Measurements from ENCODE around the gene RBP2. TPM values are rescaled to one million over a fixed set of nuclear protein-coding genes. Genes with fewer than 3 reads are reported as not detected.

Gene RBP2
- total RNA-seq, 1 donor from 2014 or later: 3.1 TPM

DNA sequence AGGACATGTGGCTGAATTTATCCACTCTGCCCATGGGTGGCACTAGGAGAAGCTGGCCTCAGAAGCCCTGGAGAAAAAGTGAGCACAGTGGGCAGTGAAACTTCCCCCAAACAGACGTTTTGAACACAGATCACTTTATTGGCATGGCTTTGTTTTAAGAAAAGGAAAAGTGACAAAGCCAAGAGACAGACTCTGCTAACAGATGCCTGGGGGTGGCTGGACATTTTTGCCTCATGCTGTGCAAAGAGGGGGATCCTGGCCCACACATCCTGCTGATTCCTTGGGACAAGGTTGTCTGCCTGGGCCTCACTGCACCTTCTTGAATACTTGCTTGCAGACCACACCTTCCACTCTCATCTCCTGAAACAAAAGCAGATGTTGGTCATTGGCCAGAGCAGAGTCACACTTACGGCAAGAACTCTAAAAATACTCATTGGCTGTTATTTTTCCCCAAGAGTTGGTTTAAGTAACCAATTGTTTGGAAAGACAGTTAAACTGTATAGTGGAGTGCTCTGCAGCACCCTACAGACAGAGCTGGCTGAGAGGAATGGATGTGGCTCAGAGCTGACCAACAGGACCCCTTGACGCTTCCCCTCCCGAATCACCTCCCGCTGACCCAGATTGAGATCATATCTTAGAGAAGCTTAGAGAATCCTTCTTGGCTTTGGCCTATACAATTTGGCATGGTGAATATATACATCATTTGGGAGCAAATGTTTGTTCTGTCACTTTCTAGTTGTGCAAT, 41.2 kb upstream of the RBP2 start:
- Histone ChIP-seq H3K27me3 (ENCODE audit: low read depth) (no peaks in the 10 kb centered on the region), H3K27ac (no peak overlapping the region), H3K9me3 (no peaks in the 10 kb centered on the region), H3K36me3 (no peaks in the 10 kb centered on the region), H3K4me3 (no peak overlapping the region), H3K4me1 (no peaks in the 10 kb centered on the region)
- TF ChIP-seq, protein P1, sequence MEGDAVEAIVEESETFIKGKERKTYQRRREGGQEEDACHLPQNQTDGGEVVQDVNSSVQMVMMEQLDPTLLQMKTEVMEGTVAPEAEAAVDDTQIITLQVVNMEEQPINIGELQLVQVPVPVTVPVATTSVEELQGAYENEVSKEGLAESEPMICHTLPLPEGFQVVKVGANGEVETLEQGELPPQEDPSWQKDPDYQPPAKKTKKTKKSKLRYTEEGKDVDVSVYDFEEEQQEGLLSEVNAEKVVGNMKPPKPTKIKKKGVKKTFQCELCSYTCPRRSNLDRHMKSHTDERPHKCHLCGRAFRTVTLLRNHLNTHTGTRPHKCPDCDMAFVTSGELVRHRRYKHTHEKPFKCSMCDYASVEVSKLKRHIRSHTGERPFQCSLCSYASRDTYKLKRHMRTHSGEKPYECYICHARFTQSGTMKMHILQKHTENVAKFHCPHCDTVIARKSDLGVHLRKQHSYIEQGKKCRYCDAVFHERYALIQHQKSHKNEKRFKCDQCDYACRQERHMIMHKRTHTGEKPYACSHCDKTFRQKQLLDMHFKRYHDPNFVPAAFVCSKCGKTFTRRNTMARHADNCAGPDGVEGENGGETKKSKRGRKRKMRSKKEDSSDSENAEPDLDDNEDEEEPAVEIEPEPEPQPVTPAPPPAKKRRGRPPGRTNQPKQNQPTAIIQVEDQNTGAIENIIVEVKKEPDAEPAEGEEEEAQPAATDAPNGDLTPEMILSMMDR (IDR thresholded peaks at IDR 0.05): no peak
- intact Hi-C loops (cut with DNase I): no loop called here
- DNase-seq: no peak
- ATAC-seq: no peak

DNA sequence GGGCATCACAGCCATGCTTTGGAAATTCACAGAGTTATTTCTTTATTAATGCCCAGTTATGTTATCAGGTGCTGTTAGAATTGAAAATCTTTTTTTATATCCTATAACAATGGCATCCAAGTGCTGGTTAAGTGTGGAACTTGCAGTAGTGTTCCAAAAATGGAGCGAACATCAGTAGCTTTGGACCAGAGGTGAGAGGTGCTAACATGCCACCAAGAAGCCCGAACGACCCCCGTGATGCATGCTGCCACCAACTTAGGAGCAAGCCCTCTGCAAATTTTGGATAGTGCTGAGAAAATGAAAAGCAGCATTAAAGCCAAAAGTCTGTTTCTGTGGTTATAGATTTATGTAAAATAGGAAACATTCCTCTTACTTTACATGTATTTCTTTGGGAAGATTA, 38.4 kb upstream of the RBP2 start:
- Histone ChIP-seq H3K27me3 (ENCODE audit: low read depth) (no peaks in the 10 kb centered on the region), H3K27ac (no peak overlapping the region), H3K36me3 (no peaks in the 10 kb centered on the region), H3K4me3 (no peak overlapping the region), H3K4me1 (no peaks in the 10 kb centered on the region), H3K9me3 (no peaks in the 10 kb centered on the region)
- no peak for DNase-seq
- ATAC-seq: no peak
- TF ChIP-seq, protein P1 (IDR thresholded peaks at IDR 0.05): no peak
- intact Hi-C loops (cut with DNase I): no loop called here

DNA sequence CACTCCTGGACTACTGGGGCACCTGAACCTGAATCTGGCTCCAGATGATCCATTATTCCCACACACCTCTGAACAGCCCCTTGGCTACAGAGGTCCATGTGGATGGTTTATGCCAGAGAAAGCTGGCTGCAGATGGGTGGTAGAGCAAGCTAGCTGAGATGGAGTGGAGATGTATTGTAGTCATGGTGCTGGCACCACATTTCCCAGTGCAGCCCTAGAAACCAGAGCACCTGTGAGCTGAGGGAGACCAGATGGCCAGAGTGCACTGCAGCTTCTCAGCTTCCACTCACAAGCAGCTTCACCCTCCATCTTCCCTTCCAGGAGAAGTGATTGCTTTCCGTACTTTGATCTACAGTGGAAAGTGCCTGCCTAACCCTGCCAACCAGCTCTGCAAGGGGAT, 33.3 kb upstream of the RBP2 start:
- Histone ChIP-seq H3K36me3 (no peaks in the 10 kb centered on the region), H3K9me3 (no peaks in the 10 kb centered on the region), H3K27me3 (ENCODE audit: low read depth) (no peaks in the 10 kb centered on the region), H3K4me3 (no peak overlapping the region), H3K4me1 (no peaks in the 10 kb centered on the region), H3K27ac (no peak overlapping the region)
- ATAC-seq: no peak
- TF ChIP-seq, protein P1 (IDR thresholded peaks at IDR 0.05): no peak
- intact Hi-C loops (cut with DNase I): no loop called here
- DNase-seq: no peak

DNA sequence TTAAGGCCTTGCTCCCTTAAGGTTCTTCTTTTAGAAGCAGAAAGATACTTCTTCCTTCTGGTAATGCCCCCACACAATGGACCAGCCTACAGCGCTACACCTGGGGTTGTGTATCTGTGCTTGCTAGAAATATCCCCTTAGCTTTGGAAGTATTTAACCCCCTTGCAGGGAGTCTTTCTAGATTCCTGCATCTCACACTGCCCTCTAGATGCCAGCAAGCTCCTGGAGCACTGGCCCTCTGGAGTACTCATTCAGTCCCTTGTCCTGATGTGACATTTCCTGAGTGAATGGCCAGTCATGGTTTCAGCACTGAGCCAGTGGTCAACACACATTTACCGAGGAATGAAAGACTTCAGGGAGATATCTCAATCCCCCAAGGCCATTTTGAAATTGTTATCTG, 30.4 kb upstream of the RBP2 start:
- no peak overlapping the region for H3K4me3 ChIP-seq
- DNase-seq (no peak), ATAC-seq (peak in 1 of 2 donors; percentile 33)
- no peaks in the 10 kb centered on the region for H3K27me3 ChIP-seq (ENCODE audit: low read depth)
- H3K9me3 ChIP-seq: no peaks in the 10 kb centered on the region
- H3K36me3 ChIP-seq: no peaks in the 10 kb centered on the region
- H3K27ac ChIP-seq: no peak overlapping the region
- no peaks in the 10 kb centered on the region for H3K4me1 ChIP-seq
- intact Hi-C loops (cut with DNase I): no loop called here
- TF ChIP-seq, protein P1 (IDR thresholded peaks at IDR 0.05): no peak

DNA sequence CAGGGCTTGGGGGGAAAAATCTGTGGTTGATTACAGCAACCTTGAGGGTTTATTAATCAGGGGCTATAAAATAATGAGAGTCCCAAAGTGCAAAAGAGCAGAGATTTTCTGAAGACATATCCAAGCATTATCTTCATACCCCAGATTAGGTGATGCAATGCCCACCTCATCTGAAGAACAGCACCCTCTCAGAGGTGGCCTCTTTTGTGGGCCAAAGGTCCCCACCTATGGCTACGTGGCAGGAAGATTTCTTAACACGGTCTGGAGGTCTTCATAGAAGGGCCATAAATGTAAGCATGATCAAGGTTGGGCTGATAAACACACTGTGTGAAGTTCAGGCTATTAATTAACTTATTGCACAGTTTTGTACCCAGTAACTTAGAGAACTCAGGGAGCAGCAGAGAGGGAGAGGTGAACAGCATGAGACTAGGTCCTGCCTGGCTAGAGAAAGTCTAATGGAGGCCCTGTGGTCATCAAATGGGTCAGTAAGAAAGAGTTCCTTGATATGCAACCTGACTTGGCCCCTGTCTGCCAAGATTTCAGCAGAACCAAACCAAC, 29.6 kb upstream of the RBP2 start:
- ATAC-seq: no peak
- TF ChIP-seq, protein P1 (IDR thresholded peaks at IDR 0.05): no peak
- H3K27me3 ChIP-seq (ENCODE audit: low read depth): no peaks in the 10 kb centered on the region
- no peak overlapping the region for H3K27ac ChIP-seq
- no peak overlapping the region for H3K4me3 ChIP-seq
- intact Hi-C loops (cut with DNase I): no loop called here
- no peaks in the 10 kb centered on the region for H3K4me1 ChIP-seq
- H3K36me3 ChIP-seq: no peaks in the 10 kb centered on the region
- no peaks in the 10 kb centered on the region for H3K9me3 ChIP-seq
- DNase-seq: no peak
